ENCODE results near the gene EXOC2.
"Not testable (repeated sequence)": the region's sequence is repeated elsewhere in the genome, so short reads cannot be mapped to it uniquely, and the experiment has no call there.

EXOC2 gene

DNA sequence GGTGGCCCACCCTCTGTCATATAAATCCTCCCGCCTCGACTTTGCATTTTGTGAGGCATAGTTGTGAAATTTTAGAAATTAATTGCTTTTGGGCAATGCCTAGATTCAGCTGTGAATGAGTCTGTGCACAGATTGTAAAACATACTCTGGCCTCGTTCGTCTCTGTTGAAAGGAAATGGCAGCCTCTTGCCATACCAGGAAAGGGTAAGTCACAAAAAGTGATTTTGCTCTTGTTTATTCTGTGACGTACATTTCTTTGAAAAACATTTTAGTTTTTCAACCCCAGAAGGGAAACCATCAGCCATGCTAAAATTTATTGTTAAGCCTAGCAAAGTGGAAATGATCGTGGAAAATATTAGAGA, 15.3 kb upstream of the EXOC2 start:
- DNase-seq, result no peak

DNA sequence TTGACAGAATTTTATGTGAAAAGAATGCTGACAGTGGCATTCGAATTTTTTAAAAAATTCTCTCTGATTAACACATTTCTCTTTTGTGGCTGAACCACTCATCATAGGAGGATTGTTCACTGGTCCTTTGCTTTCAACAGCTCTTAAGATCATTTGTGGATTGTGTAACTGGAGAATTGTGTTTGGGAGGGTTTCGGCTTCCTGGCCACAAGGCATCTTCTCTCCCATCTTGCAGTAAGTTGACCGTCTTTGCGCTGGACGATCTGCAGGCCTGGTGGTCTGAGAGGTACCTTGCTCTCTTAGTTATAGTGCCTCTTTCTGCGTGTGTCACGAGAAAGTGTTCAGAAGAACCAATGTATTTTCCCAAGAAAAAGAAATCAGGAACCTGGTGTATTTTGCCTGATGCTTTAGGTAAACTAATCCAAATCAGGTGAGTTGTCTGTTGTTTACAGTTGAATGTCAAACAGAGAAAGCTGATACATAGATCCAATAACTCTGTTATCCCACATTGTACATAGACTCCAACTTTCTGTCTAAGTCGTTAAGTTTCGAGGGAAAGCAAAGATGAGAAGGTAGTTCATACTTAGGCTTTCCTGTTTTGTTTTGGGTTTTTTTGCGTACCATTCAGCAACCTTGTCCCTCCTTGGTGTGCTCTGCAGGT, 14.8 kb upstream of the EXOC2 start:
- no peak for DNase-seq

DNA sequence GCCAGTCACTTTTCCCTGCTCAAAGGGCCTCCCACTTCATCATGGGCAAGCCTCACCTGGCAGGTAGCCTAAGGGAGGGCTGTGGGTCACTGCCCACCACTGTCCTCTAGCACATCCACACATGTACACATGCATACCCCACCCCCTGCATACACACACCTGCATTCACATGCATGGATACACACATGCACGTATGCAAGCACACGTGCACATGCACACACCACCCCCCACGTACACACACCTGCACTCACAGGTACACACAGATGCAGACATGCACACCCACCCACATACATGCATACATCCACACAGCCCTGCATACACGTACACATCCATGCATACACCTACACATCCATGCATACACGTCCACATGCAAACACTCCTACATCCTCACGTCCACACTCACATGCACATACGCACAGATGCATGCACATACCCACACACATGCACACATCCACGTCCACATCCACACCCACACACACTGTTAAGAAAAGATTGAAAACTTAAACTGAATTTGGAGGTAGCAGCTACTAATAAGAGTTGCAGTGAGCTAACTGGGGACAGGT, 14.0 kb upstream of the EXOC2 start:
- DNase-seq, result no peak

DNA sequence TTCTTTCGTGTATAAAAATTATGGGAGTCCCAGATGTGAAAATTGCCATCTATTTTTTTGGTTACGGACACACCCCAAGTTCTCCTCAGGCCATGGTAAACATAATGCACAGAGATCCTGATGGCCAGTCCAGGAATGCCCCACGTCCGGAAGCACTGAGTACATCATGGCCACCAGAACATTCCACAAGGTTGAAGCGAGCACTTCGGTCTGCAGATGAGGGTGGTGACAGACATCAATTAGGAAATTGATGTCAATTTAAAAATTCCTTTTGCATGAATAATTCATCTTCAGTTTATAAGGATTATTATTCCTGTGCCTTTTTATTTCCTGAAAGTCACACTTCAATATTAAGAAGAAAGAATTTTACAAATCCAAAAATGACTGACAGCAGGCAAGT, 13.2 kb upstream of the EXOC2 start:
- DNase-seq, result peak; percentile 77

DNA sequence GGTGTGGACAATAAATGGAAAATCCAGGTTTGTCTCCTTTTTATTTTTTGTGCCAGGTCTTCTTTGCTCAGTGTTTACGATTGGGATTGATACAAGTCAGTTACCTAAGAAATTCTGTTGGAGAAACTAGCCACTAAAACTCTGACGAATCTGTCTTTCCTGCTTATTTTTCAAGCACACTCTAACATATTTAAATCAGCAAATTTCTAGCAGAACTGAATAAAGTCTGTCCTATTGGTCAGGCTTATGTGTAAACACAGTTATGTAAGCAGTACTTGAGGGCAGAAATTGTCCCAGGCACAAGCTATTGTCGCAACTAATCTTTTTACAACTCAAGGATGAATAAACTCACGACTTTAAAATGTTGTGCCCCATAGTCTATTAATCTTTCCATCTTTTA, 12.1 kb upstream of the EXOC2 start:
- DNase-seq, result no peak

DNA sequence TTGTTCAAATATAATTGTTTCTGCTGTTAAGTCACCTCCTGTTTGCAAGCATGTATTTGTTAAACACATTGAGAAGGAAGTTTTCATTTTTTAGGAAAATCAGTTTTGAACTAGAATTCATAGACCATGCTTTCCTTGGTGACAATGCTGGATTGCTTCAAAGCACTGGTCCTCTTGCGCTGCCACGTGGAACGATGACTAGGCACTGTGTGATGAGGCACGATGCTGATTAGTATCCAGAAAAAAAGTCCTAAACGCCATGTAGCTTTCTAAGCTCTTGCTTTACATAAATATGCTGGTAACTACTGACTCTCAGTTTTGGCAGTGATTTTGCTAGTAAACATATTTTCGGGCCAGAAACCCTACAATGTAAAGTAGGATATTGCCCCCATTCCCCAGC, 11.1 kb upstream of the EXOC2 start:
- DNase-seq, result no peak

DNA sequence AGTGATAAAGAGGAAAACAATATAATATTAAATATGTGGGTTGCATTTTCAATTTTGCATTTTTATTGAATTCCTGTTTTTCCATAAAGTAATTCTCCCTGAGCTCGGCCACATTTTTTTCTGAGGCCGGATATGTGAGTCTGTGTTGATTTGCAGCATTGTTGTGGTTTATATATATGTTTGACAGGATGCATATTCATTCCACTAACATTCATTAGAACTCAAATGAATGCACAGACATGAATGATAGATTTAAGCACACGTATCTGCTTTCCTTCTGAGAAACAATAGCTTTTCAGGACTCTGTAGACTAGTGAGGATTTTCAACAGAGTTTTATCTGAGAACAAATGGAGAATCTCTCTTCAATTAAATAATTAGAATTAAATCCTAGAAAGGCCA, 10.6 kb upstream of the EXOC2 start:
- DNase-seq, result no peak

DNA sequence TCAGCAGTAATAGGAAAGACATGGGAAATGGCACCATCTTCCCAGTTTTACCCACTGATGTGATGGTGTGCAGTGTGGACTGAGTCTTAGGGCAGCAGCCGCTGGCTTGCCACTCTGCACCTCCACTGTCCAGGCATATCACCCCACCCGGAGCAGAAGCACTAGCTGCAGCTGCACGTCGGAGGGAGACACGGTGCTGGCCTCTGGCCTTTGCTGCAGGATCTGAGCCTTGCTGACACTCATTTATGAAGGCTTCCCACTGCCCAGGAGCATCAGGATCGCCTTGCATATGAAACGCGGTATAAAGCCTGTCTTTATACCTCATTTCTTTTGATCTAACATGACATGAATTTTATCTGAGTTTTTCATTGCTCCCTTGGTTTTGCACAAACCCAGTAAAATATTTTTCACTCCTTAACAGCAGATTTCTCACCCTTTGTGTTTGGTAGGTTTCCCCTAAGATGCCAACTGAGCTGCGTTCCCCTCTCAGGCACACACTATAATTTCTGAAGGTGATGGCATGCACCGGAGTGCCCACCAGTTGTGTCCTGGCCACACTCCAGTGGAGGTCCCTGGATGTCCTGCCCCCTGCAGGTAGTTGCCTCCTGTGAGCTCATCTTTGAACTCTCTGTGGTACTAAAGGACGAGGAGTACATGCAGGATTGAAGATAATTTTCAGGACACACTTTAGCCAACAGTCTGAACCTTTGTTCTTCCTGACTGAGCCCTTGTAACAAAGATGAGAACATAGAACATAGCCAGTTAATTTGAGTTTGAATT, 9.0 kb upstream of the EXOC2 start:
- DNase-seq, result no peak

DNA sequence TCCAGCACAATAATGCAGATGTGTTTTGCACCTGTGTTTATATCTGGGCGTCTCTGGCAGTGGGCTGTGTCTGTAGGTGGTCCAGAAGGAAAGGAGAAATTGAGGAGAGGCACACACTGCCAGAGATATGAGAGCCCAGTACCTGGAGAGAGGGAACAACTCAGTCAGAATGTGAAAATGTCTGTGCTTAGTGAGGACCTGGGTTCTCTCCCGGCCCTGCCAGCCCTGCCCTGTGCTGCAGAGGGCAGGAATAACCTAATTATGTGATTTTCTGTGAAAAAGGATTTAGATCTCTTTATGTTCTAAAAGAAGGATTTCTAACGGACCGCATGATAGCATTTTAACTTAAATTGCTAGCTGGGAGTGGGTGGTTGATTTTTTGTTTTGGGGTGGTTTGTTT, 8.3 kb upstream of the EXOC2 start:
- DNase-seq, result no peak

DNA sequence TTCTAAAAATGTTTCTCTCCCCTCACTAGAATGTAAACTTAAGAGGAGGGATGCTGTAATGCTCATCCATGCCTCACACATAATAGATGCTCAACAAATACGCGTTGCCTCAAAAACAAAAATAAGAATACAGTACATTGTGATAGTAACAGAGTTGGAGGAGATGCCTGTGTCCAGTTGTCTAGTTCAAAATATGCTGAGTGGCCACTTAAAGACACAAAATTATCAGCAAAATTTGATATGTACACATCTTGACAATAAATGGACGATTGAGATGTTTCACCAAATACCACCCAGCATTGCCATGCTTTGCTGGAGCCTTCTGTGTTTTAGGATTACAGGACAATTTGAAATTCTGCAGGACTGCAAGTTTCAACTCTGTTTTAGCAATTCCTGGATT, 7.6 kb upstream of the EXOC2 start:
- DNase-seq, result no peak

DNA sequence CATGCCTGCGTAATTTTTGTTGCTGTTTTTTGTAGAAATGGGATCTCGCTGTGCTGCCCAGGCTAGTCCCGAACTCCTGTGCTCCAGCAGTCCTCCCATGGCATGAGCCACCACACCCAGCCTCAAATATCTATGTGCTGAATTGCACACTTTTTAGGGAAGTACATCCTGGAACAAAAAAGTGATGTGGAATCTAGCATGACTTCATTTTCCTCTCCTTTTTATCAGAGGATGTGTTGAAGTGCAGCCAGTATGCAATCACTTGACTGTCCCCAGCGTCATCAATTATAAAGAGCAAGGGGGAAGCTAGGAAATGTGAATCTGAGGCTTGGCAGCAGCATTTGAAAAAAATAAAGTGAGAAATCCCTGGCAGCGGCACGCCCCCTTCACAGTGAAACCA, 6.4 kb upstream of the EXOC2 start:
- no peak for DNase-seq

DNA sequence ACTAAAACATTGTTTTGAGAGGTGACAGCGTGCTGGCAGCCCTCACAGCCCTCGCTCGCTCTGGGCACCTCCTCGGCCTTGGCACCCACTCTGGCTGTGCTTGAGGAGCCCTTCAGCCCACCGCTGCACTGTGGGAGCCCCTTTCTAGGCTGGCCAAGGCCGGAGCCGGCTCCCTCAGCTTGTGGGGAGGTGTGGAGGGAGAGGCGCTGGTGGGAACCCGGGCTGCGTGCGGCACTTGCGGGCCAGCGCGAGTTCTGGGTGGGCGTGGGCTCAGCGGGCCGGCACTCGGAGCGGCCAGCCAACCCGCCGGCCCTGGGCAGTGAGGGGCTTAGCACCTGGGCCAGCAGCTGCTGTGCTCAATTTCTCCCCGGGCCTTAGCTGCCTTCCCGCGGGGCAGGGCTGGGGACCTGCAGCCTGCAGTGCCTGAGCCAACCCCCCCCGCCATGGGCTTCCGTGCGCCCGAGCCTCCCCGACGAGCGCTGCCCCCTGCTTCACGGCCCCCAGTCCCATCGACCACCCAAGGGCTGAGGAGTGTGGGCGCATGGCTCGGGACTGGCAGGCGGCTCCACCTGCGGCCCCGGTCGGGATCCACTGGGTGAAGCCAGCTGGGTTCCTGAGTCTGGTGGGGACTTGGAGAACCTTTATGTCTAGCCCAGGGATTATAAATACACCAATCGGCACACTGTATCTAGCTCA, 1.6 kb upstream of the EXOC2 start:
- DNase-seq, result not testable (repeated sequence)

DNA sequence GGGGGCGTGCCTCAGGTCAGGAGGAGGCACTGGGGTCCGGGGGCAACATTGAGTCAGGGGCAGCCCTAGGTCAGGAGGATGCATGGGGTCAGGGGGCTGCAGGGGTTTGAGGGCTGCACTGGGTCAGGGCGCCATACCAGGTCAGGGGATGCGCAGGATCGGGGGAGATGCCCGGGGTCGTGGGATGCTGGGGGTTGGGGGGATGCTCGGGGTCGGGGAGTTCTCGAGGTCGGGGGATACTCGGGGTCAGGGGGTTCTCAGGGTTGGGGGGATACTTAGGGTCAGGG, 727 bp upstream of the EXOC2 start:
- no peak for DNase-seq

DNA sequence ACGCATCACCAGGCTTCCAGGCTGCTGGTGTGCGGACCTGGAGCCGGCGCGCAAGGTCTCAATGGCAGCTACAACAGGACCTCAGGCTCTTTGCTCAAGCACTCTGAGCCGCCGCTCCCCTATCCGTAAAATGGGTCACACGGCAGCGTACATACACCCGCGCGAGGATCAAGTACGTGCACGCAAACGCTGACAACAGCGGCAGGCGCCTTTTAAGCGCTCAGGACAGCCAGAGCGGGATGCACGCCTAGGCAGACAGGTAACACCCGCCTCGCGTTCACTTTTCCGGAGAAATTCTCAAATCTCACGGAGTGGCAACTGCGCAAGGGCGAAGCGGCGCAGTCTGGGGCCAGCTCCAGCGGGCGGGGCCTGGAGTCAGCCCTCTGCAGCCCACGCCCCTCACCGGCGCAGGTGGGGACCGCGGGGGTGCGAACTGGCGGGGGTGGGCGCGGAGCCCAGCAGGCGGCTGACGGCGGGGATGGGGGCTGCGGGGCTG, 535 bp downstream of the EXOC2 start:
- peak; percentile 87 for DNase-seq

DNA sequence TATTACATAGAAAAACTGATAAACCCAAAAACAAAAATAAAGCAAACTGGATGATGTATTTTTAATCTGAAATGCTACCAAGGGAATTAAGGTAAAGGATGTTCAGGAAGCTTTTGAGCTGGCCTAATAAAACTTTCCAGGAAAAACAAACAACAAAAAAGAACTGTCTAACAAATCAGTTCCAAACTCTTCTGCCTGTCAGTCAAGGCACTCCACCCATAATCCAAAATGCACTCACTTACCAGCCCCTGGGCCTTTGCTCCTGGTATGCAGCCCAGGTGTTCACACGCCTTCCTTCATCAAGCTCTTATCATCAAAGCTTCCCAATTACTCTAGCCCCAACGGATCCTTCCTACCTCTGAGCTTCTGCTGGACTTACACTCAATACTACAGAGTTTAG, 3.7 kb downstream of the EXOC2 start:
- no peak for DNase-seq

DNA sequence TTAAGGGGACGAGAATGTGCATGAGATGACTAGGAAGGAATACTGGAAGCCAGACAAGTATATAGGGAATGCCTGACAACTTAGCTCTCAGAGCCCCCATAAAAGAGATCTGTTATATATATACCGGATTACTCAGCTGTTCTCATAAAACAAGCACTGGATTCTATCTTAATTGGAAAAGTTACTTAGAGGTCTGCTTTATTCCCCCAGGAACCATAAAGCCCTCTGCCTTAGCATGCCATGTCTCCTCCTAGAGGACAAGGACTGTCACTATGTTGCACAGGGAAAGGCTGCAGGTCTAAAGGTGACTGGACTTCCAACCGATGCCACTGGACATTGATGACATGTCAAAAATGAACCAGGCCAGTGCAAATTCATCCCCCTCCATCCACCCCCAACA, 6.4 kb downstream of the EXOC2 start:
- no peak for DNase-seq

DNA sequence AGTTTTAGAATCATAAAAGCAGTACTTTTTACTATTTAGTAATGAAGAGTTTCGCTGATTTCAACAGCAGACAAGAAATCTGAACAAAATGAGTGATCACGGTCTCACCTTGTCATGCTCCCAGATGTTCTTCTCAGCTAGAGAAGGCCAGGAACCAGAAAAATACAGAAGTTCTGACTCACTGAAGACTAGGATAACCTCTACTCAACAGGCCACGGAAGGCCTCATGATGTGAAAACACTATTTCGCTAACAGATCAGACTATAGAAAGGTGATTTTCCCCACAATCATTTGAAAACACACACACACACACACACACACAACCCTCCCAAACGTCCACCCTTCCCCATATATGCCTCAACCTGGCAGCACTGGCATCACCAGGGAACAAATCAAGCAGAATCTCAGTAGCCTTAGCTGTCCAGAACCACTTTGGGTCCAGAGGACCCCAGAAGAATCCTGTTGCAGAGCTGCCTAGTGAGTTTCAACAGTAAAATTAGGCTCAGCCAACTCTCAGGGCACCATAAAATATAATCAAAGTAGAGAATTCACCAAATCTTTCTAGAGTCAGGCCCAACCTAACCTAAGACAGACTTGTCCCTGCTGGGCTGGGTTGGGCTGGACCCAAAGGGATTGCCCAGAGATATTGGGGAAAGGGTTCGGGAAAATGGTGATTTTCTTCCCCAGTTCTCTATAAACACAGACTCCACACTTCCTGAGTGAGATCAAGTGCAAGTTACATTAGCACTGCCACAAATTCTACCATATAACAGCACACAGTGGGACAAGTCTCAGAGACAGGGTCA, 7.9 kb downstream of the EXOC2 start:
- DNase-seq, result no peak

DNA sequence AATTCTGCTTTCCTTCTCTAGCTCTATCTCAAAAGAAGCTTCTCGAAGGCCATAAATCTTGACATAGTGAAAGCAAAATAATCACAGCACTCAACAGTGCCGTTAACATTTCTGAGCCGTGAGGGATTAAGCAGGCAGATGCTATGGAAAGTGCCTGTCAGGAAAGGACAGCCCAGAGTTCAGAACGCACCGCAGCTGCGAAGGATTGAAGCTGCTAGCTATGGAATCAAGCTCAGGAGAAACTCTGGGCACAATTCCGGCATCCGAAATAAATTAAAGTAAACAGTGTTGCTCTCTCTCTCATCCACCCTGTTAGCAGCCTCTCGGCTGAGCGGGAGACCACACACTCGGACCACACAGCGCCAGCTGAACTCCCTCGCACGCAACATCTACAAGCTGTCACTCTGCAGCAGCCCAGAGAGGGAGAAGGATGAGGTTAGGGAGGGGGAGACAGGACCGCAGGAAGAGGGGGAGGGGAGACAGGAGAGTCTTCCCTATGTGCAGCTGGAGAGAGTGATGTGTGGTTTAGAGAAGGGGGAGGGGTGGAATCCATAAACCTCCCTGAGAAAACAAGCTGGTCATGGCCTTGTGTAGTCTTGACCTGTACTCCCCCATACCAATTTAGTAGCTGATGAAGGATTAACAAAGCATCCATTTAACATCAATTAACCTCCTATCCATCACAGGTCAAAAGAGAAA, 9.0 kb downstream of the EXOC2 start:
- peak; percentile 93 for DNase-seq

DNA sequence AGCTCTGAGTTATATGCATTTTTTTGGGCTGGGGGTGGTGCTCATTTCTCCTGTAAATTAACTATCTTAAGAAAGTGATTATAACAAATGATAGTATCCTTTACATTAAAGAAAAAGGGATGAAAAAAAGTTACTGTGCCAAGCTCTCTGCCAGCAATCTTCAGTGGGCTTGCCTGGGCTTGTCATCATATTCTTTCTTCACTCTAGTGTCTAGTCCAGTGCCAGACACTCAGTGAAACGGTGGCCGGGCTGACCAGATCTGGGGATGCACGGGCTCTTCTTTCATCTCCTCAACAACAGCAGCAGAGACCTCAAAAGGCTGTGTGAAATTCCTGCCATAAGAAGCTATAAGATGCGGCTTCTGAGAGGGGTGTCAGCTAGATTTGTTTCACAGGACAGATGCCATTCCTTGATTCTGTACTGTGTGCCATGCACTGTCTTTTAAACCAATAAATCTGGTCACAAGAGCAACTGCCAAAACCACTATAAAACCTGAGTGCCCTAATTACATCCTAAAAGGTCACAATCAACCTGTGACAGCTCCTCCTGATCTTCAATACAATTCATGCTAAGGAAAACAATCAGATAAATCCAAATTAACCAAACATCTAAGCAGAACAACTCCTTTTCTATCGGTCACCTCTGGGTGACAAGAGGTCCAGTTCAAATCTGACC, 12.1 kb downstream of the EXOC2 start:
- no peak for DNase-seq

DNA sequence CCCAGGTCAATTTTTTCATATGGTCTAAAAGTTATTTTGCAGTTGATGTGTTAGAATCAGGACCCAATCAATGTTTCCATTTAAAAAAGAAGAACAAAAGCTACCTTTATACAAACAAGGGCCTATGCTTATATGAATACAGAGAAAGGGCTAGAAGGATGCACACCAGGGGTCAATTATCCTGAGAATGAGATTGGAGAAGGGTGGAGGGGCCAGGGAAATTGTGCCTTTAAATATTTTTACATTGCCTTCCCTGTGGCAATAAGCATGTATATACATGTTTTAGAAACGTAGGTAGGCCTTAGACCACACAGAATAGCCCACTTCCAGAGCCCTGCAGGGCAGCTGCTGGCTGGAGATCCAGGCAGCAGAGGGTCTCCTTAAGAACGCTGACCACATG, 12.7 kb downstream of the EXOC2 start:
- DNase-seq, result no peak

DNA sequence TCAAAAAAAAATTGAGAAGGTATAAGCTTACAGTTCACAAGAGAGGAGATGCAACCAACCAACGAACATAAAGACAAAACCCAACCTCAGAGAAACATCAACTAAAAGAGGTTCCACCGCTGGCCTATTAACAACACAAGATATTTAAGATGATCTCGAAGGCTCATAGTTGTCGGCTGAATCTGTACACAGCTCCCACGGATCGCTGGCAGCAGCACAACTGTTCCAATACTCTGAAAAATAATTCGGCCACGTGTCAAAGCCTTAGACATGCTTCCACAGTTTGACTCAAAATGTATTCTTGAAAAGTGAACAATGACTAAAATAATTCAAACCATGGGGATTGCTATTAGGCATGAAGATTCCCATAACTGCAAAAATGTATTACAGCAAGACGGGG, 13.7 kb downstream of the EXOC2 start:
- no peak for DNase-seq

DNA sequence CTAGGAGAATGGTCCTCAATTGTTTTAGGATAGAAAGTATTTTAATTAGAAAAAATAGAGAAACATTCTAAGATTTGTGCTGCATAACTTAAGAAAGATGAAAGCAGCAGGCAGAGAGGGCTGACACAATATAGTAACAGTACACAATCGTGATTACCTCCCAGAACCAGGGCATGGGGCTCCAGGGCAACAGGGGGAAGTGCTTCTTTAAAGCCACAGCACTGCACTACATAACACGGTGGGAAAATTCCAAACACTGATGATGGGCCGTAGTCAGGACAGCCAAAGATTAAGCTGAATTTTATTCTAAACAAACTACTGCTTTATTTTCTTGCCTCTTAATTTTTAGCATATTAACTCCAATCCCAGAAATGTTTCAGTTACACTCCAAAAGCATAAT, 14.4 kb downstream of the EXOC2 start:
- DNase-seq, result no peak

All from islet precursor cell (in vitro differentiated cells).